ENCODE data around the gene IRGC.

- no peak for TF ChIP-seq CTCF (conservative IDR thresholded peaks at IDR 0.05 in 1 of 2, IDR thresholded peaks at IDR 0.05 in 1 of 2; ENCODE audit: extremely low read depth in 1 of 2, insufficient read depth in 1 of 2, low read depth in 1 of 2, low read length in 2 of 2)
- no peak for TF ChIP-seq EZH2 (IDR thresholded peaks at IDR 0.05; ENCODE audit: borderline replicate concordance, low read length)
These were observed 50.8 kb downstream of the IRGC start for GRCh38 chr19:43766755-43767043.

All from mammary epithelial cell (primary cell).